T-helper 2 cell (primary cell): Measurements from ENCODE around the gene SMIM8.
A peak's percentile ranks its signal among the peaks of the same experiment; 100 is the strongest.
"Not testable (repeated sequence)": the region's sequence is repeated elsewhere in the genome, so short reads cannot be mapped to it uniquely, and the experiment has no call there.

ENCODE experiments used
- DNase-seq, 5 experiments: peaks; one replicate each; pipeline versions ENCODE4 v3.0.0 to v3.0.0-alpha.2; 2012 to 2022
- total RNA-seq, 2 donors: gene quantifications; one replicate each; lab custom pipeline; 2026; lab: John Stamatoyannopoulos, UW

SMIM8 gene
- total RNA-seq = 6.2 to 9.8 reads per million in 2 donors

DNA sequence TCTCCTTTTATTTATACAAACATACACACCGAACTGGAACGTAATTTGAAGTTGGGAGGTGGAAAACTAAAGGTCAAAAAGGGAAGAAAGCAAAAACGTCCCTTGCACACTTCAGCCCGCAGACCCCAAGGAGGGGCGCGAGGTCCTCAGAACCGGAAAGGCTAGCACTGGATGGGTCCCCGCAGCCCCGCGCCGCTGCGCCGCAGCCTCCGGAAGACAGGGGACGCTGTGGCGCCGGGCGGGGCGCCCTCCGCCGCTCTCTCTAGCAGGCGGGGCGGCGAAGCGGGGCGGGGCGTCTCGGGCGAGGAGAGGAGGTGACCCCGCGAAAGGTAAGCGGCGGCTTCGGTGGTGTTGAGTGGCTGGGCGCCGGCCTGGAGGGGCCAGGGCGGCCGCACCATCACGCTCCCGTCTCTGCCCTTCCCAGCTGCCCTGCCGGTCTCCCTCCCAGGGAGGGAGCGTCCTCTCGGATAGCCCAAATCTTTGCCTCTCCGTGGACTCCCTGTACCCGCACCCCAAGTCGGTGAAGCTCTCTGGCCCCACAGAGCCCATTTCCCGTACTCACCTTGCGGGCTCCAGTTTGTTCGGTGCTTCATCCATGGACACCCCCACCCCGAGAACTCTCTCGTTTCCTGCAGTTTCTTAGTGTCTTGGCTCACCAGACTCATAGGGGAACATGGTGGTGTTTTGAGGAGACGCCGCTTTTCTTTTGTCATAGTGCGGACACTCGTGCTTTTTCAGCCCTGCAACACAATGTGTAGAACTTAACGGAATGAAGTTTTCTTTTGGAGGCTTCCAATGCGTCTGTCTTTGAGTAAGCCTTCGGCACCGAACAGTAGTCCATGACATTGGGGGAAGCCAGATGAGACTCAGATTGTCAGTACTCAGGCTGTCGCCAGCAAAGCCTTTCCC, at the start of gene SMIM8:
SMIM8 (plus strand) TSS at position 285 of the 909 bp plus-strand sequence. CDS start 14,444 bp downstream, outside the sequence.
- DNase-seq = peak; percentile 71 to 88 (median 76)

- no peak for DNase-seq
Measured at GRCh38 chr6:87274660-87275274, 47.6 kb upstream of the SMIM8 start.

DNA sequence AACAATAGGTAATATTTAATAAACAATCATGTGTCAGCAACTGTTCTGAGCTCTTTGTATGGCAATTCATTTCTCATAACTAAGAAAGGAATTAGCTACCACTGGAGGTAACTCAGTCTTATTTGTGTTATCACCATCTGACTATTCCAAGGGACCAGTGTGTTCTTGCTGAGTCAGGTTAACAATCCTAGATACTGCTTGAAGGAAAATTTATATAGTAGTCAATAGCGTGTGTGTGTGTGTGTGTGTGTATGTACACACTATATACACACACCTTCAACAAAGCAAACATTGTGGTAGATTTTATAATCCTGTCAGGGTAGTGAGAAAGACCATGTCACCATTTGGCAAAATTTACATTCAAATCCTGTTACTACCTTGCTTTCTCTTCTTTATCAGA, 45.8 kb upstream of the SMIM8 start:
- DNase-seq = no peak

DNA sequence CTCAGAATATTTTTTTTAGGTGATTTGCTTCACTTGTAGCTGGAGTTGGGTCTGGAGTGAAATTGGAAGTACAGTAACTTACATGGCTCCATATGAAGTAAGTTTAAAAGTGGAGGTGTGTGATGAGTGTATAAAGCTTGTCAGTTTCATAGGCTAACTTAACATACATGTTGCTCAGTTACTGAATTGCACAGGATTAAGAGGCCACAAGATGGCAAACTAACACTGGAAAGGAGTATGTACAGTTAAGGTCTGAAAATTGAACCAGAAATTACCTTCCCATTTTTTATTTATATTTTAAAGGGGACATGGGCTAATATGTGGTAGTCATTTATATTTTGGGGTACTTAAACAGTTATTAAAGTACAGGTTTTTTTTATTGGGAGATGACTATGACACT, 45.3 kb upstream of the SMIM8 start:
- no peak for DNase-seq

GRCh38 chr6:87279196-87279595, 43.2 kb upstream of the SMIM8 start:
- DNase-seq = no peak

DNA sequence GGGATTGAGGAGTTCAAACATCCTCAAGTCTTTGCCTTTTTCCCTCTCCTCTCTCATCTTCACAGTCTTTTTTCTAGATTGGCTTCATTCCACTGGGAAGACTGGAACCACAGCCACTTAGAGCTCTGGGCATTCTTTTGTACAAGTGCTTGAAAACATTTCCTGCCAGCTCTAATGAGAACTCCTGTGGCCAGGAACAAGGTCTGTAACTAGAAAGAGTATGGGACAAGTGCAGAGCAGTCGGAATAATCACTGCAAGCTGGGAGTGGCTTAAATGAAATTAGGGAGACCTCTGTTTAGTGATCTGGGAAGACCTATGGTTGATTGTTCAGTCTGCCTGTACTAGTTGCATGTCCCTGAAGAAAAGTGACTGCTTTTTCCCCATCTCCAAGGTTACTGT, 41.0 kb upstream of the SMIM8 start:
- no peak for DNase-seq

- DNase-seq = no peak
Measured at GRCh38 chr6:87282743-87283142, 39.6 kb upstream of the SMIM8 start.

GRCh38 chr6:87283461-87283860, 38.9 kb upstream of the SMIM8 start:
- DNase-seq = no peak

DNA sequence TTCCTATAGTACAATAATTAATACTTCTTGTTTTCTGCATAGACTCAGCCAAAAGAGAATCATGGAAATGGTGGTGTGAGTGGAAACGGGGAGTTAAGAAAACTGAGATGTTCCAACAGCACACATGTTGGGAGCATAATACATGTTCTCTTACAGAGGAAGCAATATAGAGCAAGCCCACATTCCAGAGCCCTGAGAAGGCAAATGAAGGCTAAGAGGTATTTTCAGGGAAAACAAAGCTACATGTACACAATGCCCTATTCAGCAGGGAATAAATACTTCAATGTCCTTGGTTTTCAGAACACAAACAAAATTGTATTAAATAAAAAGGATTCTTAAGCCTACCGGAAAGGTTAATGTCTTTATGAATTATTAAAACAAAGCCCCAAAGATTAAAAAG, 35.1 kb upstream of the SMIM8 start:
- no peak for DNase-seq

DNA sequence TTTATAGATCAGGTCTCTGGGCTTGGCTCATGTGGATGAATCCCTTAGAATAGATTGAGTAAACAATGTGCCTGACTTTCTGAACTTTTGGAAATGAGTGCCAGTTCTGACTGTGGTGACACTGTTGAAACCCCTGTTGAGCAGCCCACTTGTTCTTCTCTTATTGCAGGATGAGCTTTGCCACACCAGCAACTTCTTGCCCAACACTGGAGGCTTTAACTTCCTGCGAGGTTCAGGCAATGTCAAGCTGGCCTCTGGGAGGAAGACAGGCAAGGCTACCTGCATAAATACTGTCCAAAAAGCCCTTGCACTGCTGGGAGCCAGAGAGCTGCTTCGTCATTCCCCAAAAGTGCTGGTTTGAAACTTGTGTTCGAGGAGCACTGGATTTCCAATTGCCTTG, 32.8 kb upstream of the SMIM8 start:
- no peak for DNase-seq

GRCh38 chr6:87291883-87292282, 30.5 kb upstream of the SMIM8 start:
- DNase-seq = no peak

DNA sequence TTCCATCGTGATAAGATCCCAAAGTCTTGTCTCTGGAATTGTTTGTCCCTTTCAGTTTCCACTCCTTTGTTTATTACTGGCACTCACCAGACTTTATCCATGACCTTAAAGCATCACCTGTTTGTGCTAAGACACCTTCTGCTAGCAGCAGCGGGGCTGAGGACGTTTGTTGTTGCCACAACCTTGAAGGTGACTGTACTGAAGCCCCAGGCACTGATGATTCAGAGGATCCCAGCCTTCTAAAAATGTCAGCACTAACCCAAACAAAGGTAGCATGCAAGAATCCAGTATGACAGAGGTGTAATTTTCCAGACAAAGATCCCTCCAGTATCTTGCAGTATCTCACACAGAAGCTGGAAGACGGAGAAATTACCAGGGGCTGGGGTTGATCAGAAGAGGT, 28.9 kb upstream of the SMIM8 start:
- no peak for DNase-seq

GRCh38 chr6:87297119-87297518, 25.3 kb upstream of the SMIM8 start:
- DNase-seq = no peak

DNA sequence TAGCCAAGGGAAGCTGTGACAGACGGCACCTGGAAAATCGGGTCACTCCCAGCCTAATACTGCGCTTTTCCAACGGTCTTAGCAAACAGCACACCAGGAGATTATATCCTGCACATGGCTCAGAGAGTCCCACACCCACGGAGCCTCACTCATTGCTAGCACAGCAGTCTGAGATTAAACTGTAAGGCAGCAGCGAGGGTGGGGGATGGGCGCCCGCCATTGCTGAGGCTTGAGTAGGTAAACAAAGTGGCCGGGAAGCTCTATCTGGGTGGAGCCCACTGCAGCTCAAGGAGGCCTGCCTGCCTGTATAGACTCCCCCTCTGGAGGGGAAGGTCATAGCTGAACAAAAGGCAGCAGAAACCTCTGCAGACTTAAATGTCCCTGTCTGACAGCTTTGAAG, 21.1 kb upstream of the SMIM8 start:
- not testable (repeated sequence) for DNase-seq

GRCh38 chr6:87308970-87309369, 13.4 kb upstream of the SMIM8 start:
- no peak for DNase-seq

- no peak for DNase-seq
Measured at GRCh38 chr6:87312860-87313259, 9.5 kb upstream of the SMIM8 start.

GRCh38 chr6:87315071-87315470, 7.3 kb upstream of the SMIM8 start:
- no peak for DNase-seq

DNA sequence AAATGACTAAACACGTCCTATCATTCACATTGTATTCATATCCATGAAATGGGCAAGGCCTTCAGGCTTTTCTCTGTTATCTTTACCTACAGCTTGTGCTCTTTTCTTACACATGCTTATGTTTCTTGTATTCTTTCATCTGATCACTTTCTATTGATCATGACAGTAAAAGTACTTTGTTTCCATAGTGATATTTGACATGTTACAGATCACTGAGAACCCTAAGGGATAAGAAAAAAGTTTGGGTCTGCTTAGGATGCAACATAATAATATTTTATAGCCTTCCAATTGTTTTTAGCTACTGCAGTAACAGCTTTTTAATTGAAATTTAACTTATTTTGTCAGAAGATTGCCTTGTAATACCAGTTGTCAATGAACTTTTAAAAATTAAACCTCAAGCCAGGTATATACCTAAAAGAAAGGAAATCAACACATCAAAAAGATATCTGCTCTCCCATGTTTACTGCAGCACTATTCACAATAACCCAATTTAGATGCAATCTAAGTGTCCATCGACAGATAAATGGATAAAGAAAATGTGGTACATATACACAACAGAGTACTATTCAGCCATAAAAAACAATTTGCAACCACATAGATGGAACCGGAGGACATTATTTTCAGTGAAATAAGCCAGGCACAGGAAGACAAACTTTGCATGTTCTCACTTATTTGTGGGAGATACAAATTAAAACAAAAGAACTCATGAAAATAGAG, 3.0 kb upstream of the SMIM8 start:
- DNase-seq = no peak

GRCh38 chr6:87323880-87324279, 1.5 kb downstream of the SMIM8 start:
- not testable (repeated sequence) for DNase-seq

- DNase-seq = no peak
Measured at GRCh38 chr6:87330961-87331360, 8.6 kb downstream of the SMIM8 start.

GRCh38 chr6:87333033-87333432, 10.6 kb downstream of the SMIM8 start:
- DNase-seq = no peak

- DNase-seq = peak in 2 of 5 experiments; percentile 3 to 30
Measured at GRCh38 chr6:87333591-87334181, 11.3 kb downstream of the SMIM8 start.

DNA sequence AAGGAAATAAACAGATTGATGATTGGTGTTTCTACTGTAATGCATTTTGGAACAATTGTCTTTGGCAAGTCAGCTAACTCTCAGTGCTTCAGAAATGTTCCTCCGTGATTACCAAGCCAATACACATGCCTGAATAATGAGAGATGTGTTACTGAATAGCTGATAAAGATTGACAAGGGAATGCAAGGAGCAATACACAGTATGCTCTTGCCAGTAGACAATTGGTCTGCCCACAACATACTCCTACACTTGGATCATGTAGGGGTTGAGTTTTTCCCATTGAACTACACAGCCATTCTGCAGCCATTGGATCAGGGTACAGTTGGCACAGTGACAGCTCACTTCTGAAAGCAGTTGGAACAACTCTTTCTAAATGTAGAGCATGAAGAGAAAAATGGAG, 12.3 kb downstream of the SMIM8 start:
- DNase-seq = no peak
